HepG2 (cell line): ENCODE measurements around the gene SRC. TPM values are rescaled to one million over a fixed set of nuclear protein-coding genes. Genes with fewer than 3 reads are reported as not detected.

Experiments used
- CTCF ChIP-seq: sonication (generic); formaldehyde crosslinking; IDR thresholded peaks from 2 replicates; pipeline ENCODE4 v1.5.0; 2020; ENCODE audit warnings: mild to moderate bottlenecking, missing genetic modification reagents, moderate library complexity
- ESRRA ChIP-seq: sonication (generic); formaldehyde crosslinking; IDR thresholded peaks from 2 replicates; pipeline ENCODE4 v1.5.1; 2020; ENCODE audit warnings: mild to moderate bottlenecking, low read depth, missing genetic modification reagents
- HMGA1 ChIP-seq: sonication (generic); formaldehyde crosslinking; conservative IDR thresholded peaks from 2 replicates; pipeline ENCODE4 v1.4.0; 2020; ENCODE audit warnings: missing genetic modification reagents
- KAT7 ChIP-seq: IDR thresholded peaks from 2 replicates; pipeline ENCODE4 v1.6.1; 2018; ENCODE audit warnings: borderline replicate concordance, missing compliant biosample characterization
- PCBP2 ChIP-seq: fragments of 200-400 bp; formaldehyde crosslinking; optimal IDR thresholded peaks from 2 replicates; pipeline ENCODE3; 2018; ENCODE audit warnings: low read length, low read depth; ENCODE audit not compliant: poor library complexity, severe bottlenecking
- RBM22 ChIP-seq: fragments of 200-400 bp; formaldehyde crosslinking; optimal IDR thresholded peaks from 2 replicates; pipeline ENCODE3; 2017; ENCODE audit warnings: mild to moderate bottlenecking, low read length, moderate library complexity
- RNF219 ChIP-seq: sonication (generic); formaldehyde crosslinking; IDR thresholded peaks from 2 replicates; pipeline ENCODE4 v1.5.0; 2020; ENCODE audit warnings: mild to moderate bottlenecking, missing genetic modification reagents
- SAFB2 ChIP-seq: sonication (generic); formaldehyde crosslinking; IDR thresholded peaks from 2 replicates; pipeline ENCODE4 v1.5.1; 2020; ENCODE audit warnings: missing genetic modification reagents, low read depth, mild to moderate bottlenecking, borderline replicate concordance
- TBX3 ChIP-seq: fragments of 450-650 bp; IDR thresholded peaks from 2 replicates; pipeline ENCODE4 v1.6.1; 2017; ENCODE audit warnings: antibody characterized with exemption, mild to moderate bottlenecking, inconsistent platforms, borderline replicate concordance
- ZBTB25 ChIP-seq: IDR thresholded peaks from 2 replicates; pipeline ENCODE4 v1.6.1; 2018; ENCODE audit warnings: missing genetic modification reagents
- ZC3H4 ChIP-seq: sonication (generic); formaldehyde crosslinking; IDR thresholded peaks from 2 replicates; pipeline ENCODE4 v1.4.0; 2020; ENCODE audit warnings: missing genetic modification reagents, borderline replicate concordance
- ZMYM3 ChIP-seq: sonication (generic); formaldehyde crosslinking; IDR thresholded peaks from 2 replicates; pipeline ENCODE4 v1.5.1; 2020; ENCODE audit warnings: mild to moderate bottlenecking, missing genetic modification reagents
- ZNF234 ChIP-seq: sonication (generic); formaldehyde crosslinking; conservative IDR thresholded peaks from 2 replicates; pipeline ENCODE4 v1.5.1; 2020; ENCODE audit warnings: mild to moderate bottlenecking, missing genetic modification reagents
- ZNF331 ChIP-seq: sonication (generic); formaldehyde crosslinking; IDR thresholded peaks from 2 replicates; pipeline ENCODE4 v1.4.0; 2020; ENCODE audit warnings: missing genetic modification reagents
- ZNF367 ChIP-seq: sonication (generic); formaldehyde crosslinking; IDR thresholded peaks from 2 replicates; pipeline ENCODE4 v1.4.0; 2020; ENCODE audit warnings: missing genetic modification reagents, borderline replicate concordance
- ZNF382 ChIP-seq: sonication (generic); formaldehyde crosslinking; IDR thresholded peaks from 2 replicates; pipeline ENCODE4 v1.5.0; 2020; ENCODE audit warnings: missing genetic modification reagents, mild to moderate bottlenecking, borderline replicate concordance
- ZNF510 ChIP-seq: sonication (generic); formaldehyde crosslinking; IDR thresholded peaks from 2 replicates; pipeline ENCODE4 v1.4.0; 2020; ENCODE audit warnings: low read depth, mild to moderate bottlenecking, missing genetic modification reagents
- ZNF687 ChIP-seq: sonication (generic); formaldehyde crosslinking; IDR thresholded peaks from 2 replicates; pipeline ENCODE4 v1.5.1; 2020; ENCODE audit warnings: mild to moderate bottlenecking, missing genetic modification reagents, moderate library complexity
- ZZZ3 ChIP-seq: sonication (generic); formaldehyde crosslinking; IDR thresholded peaks from 2 replicates; pipeline ENCODE4 v1.4.0; 2020; ENCODE audit warnings: missing genetic modification reagents, mild to moderate bottlenecking, borderline replicate concordance
- polyA plus RNA-seq, 8 experiments: library from polyadenylated mRNA; depleted of rRNA in 3 of 8; stranded (reverse) in 7 of 8; unstranded in 1 of 8; fragments of >200 nt; fragmentation: Illumina TruSeq in 4 of 8; extraction: Trizol in 4 of 8; gene quantifications; 2 replicates each; pipeline versions ENCODE4 v1.2.1 to v1.2.3, GENCODE V29; 2011 to 2016; ENCODE audit warnings: low read depth in 4 of 8, missing spikeins in 1 of 8, mixed read lengths in 1 of 8; ENCODE audit not compliant: insufficient read depth in 1 of 8
- total RNA-seq, 5 experiments: library from RNA; depleted of rRNA; stranded (reverse); fragments of >200 nt; fragmentation: Illumina TruSeq; extraction: Trizol; gene quantifications; 2 replicates each; pipeline ENCODE4 v1.2.3, GENCODE V29; 2016; ENCODE audit warnings: low read depth in 1 of 5

SRC gene
- total and polyA plus RNA-seq, 2 of the 13 experiments (the other 11 are each of a cell fraction or from before 2014, with no cell fraction given), result 54.7 to 192 TPM

- TF ChIP-seq RNF219 (CRISPR knock-in tag), result no peak
- peak; percentile 58 for TF ChIP-seq ZNF687 (CRISPR knock-in tag)
- 0 out of 2 replicates have a peak, but pooled peaks have one; percentile 12 for TF ChIP-seq ZMYM3 (CRISPR knock-in tag)
- TF ChIP-seq KAT7, result no peak
- TF ChIP-seq ZNF367, result no peak
- TF ChIP-seq ESRRA (CRISPR knock-in tag), result no peak
- TF ChIP-seq PCBP2, result no peak
- TF ChIP-seq ZC3H4 (CRISPR knock-in tag), result no peak
- no peak for TF ChIP-seq ZBTB25 (CRISPR knock-in tag)
- TF ChIP-seq CTCF (CRISPR knock-in tag), result no peak
- 0 out of 2 replicates have a peak, but pooled peaks have one; percentile 53 for TF ChIP-seq SAFB2 (CRISPR knock-in tag)
- TF ChIP-seq TBX3, result no peak
- no peak for TF ChIP-seq ZNF510 (CRISPR knock-in tag)
- no peak for TF ChIP-seq HMGA1 (CRISPR knock-in tag)
- TF ChIP-seq ZNF331 (CRISPR knock-in tag), result no peak
- TF ChIP-seq ZZZ3 (CRISPR knock-in tag), result no peak
- TF ChIP-seq RBM22, result no peak
- no peak for TF ChIP-seq ZNF234
- no peak for TF ChIP-seq ZNF382 (CRISPR knock-in tag)
Observed at GRCh38 chr20:37328149-37328945, 17.6 kb upstream of the SRC start (continued).
